Dendritic cell treated with granulocyte-macrophage colony-stimulating factor and Interleukin-4, amounts not matched to agents 40 ng/mL and 50 ng/mL, for 4 days (primary cell): ENCODE data around the gene MYO1F.
A peak's percentile ranks its signal among the peaks of the same experiment; 100 is the strongest.

ENCODE experiments used
- H3K27ac Mint-ChIP-seq: one replicate; pipeline ENCODE4 v1.8.0; 2022; ENCODE audit warnings: mild to moderate bottlenecking, mixed read lengths
- H3K27me3 Mint-ChIP-seq: one replicate; pipeline ENCODE4 v1.8.0; 2022; ENCODE audit warnings: mild to moderate bottlenecking, mixed read lengths
- H3K36me3 Mint-ChIP-seq: one replicate; pipeline ENCODE4 v1.8.0; 2022; ENCODE audit warnings: low read depth, mixed read lengths
- H3K4me1 Mint-ChIP-seq: one replicate; pipeline ENCODE4 v1.8.0; 2022; ENCODE audit warnings: low read depth, mixed read lengths
- H3K4me3 Mint-ChIP-seq: one replicate; pipeline ENCODE4 v1.8.0; 2022; ENCODE audit warnings: mild to moderate bottlenecking, moderate library complexity, mixed read lengths
- H3K9me3 Mint-ChIP-seq: one replicate; pipeline ENCODE4 v1.8.0; 2022; ENCODE audit warnings: mixed read lengths
- intact Hi-C: fragments of 100-400 bp; cut with micrococcal nuclease; formaldehyde crosslinking; loops from one replicate; pipeline ENCODE4 v1.15.0; 2022

The MYO1F gene

DNA sequence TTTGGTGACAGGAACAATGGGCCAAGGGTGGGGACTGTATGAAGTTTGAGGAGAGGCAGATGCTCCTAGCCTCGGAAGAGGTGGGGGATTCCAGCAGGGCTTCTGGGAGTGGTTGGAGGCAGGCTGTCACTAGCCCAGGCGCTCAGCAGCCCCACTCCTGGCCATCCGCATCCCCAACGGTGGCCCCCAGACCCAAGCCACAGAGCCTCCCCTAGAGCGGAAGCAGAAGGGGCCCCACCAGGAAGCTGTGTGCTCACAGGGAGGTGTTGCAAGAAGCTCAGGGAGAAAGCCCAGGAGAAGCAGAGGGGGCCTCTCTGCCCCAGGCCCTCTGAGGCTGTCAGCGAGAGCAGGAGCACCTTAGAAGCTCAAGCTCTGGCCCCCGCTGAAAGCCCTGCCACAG is 83.1 kb downstream of the MYO1F start:
- Mint-ChIP-seq H3K4me1 (peaks cover 77% of the 10 kb centered on the region), H3K36me3 (peaks cover 98% of the 10 kb centered on the region), H3K27me3 (no peaks in the 10 kb centered on the region), H3K27ac (peak overlapping the region; percentile 37), H3K9me3 (no peaks in the 10 kb centered on the region), H3K4me3 (no peak overlapping the region)
- intact Hi-C loops: no loop called here

DNA sequence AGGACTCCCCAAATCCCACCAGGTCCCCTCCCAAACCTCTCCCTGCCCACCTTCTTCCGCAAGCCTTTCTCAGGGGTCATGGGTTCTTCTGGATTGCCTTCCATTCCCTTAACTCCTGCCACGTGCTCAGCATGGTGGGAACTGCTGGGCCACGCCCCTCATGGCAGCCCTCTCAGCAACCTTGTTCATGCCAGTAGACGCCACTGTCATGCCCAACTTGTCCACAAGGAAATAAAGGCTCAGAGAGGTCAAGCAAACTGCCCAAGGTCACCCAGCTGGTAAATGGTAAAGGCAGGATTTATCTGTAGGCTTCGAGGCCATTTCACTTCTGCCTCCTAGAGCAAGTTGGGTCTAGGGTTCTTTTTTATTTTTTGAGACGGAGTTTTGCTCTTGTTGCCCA is 85.7 kb downstream of the MYO1F start:
- peak overlapping the region; percentile 87 for H3K27ac Mint-ChIP-seq
- H3K36me3 Mint-ChIP-seq: peaks cover 98% of the 10 kb centered on the region
- H3K9me3 Mint-ChIP-seq: no peaks in the 10 kb centered on the region
- no peak overlapping the region for H3K4me3 Mint-ChIP-seq
- peaks cover 82% of the 10 kb centered on the region for H3K4me1 Mint-ChIP-seq
- intact Hi-C loops: no loop called here
- H3K27me3 Mint-ChIP-seq: no peaks in the 10 kb centered on the region

DNA sequence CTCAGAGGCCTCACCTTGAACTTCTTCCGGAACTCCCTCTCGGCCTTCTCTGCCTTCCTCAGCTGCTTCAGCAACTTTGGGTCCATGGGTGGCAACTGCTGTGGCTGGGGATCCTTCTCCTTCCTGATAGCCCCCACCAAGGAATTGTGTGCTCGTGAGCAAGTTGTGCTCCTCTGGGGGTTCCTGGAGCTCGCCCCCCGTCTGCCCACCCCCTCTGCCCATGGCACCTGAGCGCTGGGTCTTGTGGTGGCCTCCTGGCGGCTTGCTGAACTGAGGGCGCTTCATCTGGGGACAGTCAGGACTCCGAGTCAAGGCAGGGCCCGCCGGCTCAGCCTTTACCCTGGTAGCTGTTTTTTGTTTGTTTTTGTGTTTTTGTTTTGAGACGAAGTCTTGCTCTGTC is 86.4 kb downstream of the MYO1F start:
- Mint-ChIP-seq H3K27me3 (no peaks in the 10 kb centered on the region), H3K36me3 (peaks cover 98% of the 10 kb centered on the region), H3K27ac (peak overlapping the region; percentile 87), H3K4me1 (peaks cover 84% of the 10 kb centered on the region), H3K9me3 (no peaks in the 10 kb centered on the region), H3K4me3 (no peak overlapping the region)
- intact Hi-C loops: no loop called here

DNA sequence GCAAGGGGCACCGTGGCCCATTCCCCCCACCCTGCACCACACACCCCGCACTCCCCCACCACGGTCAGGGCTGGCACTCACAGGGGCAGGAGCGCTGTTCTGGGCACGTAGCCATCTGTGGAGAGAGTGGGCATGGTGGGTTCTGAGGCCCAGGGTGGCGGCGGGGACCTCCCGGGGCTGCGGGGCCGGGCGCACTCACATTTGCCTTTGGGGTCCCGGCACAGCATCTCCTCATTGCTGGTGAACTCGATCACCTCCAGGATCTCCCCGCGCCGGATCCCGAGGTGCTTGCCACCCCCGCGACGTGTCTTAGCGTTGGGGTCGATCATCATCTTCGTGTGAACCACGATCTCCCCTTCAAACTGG is 86.9 kb downstream of the MYO1F start:
- Mint-ChIP-seq H3K36me3 (peaks cover 98% of the 10 kb centered on the region), H3K4me3 (no peak overlapping the region), H3K9me3 (no peaks in the 10 kb centered on the region), H3K27me3 (no peaks in the 10 kb centered on the region), H3K27ac (peak overlapping the region; percentile 87), H3K4me1 (peaks cover 84% of the 10 kb centered on the region)
- intact Hi-C loops: no loop called here

DNA sequence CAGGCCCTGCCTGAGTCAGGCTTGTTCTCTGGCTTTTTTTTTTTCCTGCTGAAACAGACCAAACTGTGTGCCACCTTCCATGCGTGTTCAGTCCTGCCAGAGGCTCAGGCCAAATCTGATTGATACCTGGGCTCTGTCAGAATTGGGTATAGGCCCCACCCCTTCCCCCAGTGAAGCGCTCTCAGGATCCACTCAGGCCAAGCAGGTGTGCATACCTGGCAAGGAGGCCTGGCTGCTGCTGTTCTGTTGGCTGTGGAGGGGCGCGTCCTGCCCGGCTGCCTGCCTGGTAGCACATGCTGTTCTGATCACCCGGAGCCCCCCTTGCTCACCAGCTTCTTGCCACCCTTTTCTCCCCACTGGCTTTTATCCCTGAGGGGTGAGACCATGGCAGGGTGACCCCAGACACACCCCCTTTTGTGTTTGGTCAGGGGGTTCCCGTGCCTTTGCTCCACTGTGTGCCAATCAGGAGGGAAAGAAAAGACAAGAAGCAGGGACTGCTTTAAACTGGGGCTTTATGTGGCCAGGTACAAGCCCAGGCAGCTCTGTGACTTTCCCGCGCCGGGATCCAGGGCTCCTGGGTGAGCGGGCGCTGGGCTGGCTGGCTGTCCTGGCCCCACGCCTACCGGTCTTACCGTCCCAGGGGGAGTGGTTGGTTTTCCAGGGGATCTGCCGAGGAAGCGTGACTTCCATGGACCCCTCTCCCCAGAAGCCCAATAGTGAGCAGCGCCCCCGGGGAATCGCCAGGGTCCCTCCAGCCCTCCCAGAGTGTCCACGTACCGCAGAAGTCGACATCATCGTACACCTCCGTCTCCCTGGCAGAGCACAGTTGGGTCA is 87.5 kb downstream of the MYO1F start:
- H3K4me1 Mint-ChIP-seq: peaks cover 84% of the 10 kb centered on the region
- H3K36me3 Mint-ChIP-seq: peaks cover 98% of the 10 kb centered on the region
- H3K9me3 Mint-ChIP-seq: no peaks in the 10 kb centered on the region
- H3K27me3 Mint-ChIP-seq: no peaks in the 10 kb centered on the region
- intact Hi-C loops: no loop called here
- H3K27ac Mint-ChIP-seq: peak overlapping the region; percentile 87
- no peak overlapping the region for H3K4me3 Mint-ChIP-seq

DNA sequence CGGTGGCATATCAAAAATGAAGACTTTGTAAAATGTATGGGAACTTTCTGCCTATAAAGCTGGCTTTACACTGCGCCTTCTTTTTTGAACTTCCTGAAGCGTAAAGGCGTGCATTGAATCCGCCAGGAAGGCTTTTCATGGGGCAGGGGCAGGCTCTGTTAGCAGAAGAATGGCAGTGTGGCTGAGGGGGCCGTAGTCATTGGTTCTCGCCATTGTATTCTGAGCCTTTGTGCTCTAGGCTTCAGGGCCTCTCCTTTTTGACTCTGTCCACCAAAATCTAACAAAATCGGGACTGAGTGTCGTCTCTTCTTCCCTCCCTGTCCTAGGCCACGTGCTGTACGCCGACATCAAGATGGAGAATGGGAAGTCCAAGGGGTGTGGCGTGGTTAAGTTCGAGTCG is 88.9 kb downstream of the MYO1F start:
- Mint-ChIP-seq H3K36me3 (peaks cover 98% of the 10 kb centered on the region), H3K9me3 (no peaks in the 10 kb centered on the region), H3K4me1 (peaks cover 86% of the 10 kb centered on the region), H3K27ac (peak overlapping the region; percentile 87), H3K4me3 (no peak overlapping the region), H3K27me3 (no peaks in the 10 kb centered on the region)
- intact Hi-C loops: no loop called here

DNA sequence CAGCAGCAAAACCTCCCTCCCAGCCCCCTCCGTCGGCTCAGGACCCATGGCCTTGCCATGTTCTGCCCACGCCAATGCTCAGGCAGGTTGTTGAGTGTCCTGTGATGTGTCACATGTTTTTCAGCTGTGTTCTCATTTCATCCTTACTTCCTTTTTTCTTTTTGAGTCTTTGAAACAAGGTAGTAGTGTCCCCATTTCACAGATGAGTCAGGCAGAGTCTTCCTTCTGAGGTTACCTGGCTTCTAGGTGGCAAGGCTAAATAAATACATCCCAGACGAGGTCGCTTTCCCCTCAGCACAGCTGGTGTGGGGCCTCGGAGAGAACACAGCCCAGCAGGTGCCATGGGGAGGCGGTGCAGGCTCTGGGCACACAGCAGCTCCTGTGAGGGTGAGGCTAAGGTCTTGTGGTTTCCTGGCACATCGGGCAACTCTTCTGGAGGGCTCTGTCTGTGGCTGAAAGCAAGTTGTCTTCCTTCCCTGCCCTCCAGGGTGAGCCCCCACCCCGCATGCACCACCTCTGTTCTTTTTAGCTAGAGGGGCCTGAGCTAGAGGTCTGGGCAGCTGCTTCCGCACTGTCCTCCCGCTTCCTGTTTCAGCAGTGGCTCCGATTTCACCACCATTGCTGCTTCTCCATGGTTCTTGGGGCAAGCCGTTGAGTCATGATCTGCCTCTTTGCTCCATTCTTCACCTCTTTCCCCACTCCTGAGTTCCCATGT is 89.9 kb downstream of the MYO1F start:
- Mint-ChIP-seq H3K9me3 (no peaks in the 10 kb centered on the region), H3K27me3 (no peaks in the 10 kb centered on the region), H3K4me1 (peaks cover 92% of the 10 kb centered on the region), H3K4me3 (peak overlapping the region; percentile 50), H3K27ac (peak overlapping the region; percentile 87), H3K36me3 (peaks cover 98% of the 10 kb centered on the region)
- intact Hi-C loops: no loop called here

DNA sequence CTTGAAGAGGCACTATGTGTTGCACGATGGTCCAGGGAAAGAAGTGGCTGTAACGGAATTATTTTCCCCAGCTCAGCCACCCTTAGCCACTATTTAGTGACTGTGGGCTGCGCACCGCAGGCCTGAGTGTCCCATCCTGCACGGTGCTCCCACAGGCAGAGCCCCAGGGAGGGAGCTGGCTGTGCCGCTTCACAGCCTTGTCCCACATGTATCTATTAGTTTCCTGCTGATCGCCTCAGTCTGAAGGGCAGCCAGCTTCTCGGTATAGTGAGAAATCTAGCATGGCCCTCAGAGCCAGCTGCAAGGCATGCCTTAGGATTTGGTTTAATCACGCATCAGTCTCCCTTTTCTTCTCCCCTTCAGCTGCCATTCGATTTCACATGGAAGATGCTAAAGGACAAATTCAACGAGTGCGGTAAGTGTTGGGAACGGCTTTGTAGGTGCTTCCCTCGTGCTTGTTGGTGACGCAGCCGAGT is 90.5 kb downstream of the MYO1F start:
- peak overlapping the region; percentile 87 for H3K27ac Mint-ChIP-seq
- H3K4me3 Mint-ChIP-seq: peak overlapping the region; percentile 4
- no peaks in the 10 kb centered on the region for H3K27me3 Mint-ChIP-seq
- H3K36me3 Mint-ChIP-seq: peaks cover 100% of the 10 kb centered on the region
- intact Hi-C loops: no loop called here
- peaks cover 95% of the 10 kb centered on the region for H3K4me1 Mint-ChIP-seq
- no peaks in the 10 kb centered on the region for H3K9me3 Mint-ChIP-seq

DNA sequence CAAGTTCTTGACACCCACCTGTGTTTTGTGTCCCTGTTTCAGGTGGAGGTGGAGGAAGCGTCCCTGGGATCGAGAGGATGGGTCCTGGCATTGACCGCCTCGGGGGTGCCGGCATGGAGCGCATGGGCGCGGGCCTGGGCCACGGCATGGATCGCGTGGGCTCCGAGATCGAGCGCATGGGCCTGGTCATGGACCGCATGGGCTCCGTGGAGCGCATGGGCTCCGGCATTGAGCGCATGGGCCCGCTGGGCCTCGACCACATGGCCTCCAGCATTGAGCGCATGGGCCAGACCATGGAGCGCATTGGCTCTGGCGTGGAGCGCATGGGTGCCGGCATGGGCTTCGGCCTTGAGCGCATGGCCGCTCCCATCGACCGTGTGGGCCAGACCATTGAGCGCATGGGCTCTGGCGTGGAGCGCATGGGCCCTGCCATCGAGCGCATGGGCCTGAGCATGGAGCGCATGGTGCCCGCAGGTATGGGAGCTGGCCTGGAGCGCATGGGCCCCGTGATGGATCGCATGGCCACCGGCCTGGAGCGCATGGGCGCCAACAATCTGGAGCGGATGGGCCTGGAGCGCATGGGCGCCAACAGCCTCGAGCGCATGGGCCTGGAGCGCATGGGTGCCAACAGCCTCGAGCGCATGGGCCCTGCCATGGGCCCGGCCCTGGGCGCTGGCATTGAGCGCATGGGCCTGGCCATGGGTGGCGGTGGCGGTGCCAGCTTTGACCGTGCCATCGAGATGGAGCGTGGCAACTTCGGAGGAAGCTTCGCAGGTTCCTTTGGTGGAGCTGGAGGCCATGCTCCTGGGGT is 91.5 kb downstream of the MYO1F start:
- Mint-ChIP-seq H3K4me1 (peaks cover 95% of the 10 kb centered on the region), H3K36me3 (peaks cover 100% of the 10 kb centered on the region), H3K27me3 (no peaks in the 10 kb centered on the region), H3K27ac (peak overlapping the region; percentile 87), H3K9me3 (no peaks in the 10 kb centered on the region), H3K4me3 (no peak overlapping the region)
- intact Hi-C loops: no loop called here

DNA sequence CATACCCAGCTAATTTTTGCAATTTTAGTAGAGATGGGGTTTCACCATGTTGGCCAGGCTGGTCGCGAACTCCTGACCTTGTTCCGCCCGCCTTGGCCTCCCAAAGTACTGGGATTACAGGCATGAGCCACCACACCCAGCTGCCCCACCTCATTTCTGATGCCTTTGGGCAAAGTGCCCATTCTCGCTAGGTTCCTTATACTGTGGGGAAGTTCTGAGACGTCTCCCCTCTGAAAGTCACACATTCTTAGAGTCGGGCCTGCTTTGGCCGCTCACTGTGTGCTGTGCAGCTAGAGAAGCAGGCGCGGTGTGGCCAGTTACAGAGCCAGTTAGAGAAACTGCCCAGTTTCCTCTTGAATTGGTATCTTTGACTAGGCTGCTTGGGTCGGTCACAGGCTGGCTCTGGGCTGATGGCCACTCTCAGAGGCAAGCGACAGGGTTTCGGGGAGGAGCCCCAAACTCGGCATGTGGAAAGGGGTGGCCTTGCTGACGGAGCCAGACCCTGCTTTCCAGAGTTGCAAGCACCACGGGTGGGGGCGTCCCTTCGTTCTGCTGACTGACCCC is 92.8 kb downstream of the MYO1F start:
- H3K27me3 Mint-ChIP-seq: no peaks in the 10 kb centered on the region
- intact Hi-C loops: no loop called here
- peaks cover 85% of the 10 kb centered on the region for H3K4me1 Mint-ChIP-seq
- H3K27ac Mint-ChIP-seq: peak overlapping the region; percentile 86
- H3K36me3 Mint-ChIP-seq: peaks cover 96% of the 10 kb centered on the region
- no peaks in the 10 kb centered on the region for H3K9me3 Mint-ChIP-seq
- H3K4me3 Mint-ChIP-seq: peak overlapping the region; percentile 4

DNA sequence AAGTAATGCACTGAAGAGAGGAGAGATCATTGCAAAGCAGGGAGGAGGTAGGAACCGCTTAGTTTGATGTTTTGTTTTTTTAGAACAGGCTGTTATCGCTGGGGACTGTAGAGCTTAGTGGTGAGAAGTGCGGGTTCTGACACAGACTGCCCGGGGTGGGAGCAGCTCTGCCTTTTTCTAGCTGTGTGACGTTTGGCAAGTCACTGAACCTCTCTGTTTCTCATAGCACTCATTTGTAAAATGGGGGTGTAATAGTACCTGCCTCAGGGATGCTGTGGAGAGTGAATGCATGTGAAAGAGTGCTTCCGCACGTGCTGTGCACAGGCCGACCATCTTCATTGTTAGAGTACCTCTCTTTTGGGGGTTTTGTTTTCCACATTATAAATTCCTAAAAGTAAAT is 94.1 kb downstream of the MYO1F start:
- intact Hi-C loops: no loop called here
- H3K27me3 Mint-ChIP-seq: no peaks in the 10 kb centered on the region
- no peaks in the 10 kb centered on the region for H3K9me3 Mint-ChIP-seq
- H3K4me3 Mint-ChIP-seq: no peak overlapping the region
- peaks cover 80% of the 10 kb centered on the region for H3K4me1 Mint-ChIP-seq
- H3K27ac Mint-ChIP-seq: peak overlapping the region; percentile 58
- H3K36me3 Mint-ChIP-seq: peaks cover 96% of the 10 kb centered on the region

DNA sequence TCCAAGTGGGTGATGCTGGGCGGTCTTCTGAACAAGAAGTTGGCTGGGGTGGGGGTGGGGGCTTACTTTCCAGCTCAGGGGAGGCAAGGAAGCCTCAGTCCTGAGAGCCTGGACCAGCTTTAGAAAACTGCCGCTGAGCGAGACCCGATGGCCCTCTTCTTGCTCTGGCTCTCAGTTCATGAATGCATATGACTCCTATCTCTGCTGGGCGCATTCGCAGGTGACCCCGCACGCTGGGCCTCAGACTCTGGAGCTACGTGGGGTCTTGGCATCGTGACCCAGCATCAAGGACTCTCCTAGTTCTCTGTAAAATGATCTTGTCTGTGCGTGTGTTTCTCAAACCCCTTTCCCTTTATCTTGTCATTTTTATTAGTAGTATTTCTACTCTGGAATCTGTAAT is 94.5 kb downstream of the MYO1F start:
- H3K27me3 Mint-ChIP-seq: no peaks in the 10 kb centered on the region
- H3K9me3 Mint-ChIP-seq: no peaks in the 10 kb centered on the region
- H3K4me1 Mint-ChIP-seq: peaks cover 80% of the 10 kb centered on the region
- peak overlapping the region; percentile 58 for H3K27ac Mint-ChIP-seq
- intact Hi-C loops: no loop called here
- peaks cover 96% of the 10 kb centered on the region for H3K36me3 Mint-ChIP-seq
- H3K4me3 Mint-ChIP-seq: no peak overlapping the region

DNA sequence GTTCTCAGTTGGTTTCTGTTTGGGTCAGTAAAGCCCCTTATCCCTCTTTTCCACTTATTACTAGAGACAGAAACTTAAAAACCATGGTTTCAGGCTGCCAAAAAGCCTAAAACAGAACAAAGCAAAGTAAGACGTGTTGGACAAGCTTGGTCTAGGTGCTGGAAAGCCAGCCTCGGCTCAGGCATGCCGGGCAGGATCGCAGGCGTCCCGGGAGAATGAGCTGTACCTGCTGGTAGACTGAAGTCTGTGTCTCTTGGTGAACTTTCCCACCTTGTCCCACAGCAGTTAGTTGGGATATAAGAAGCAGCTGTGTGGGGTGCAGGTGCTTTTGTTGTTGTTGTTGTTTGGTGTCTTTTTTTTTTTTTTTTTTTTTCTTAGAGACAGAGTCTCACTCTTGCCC is 95.6 kb downstream of the MYO1F start:
- H3K4me3 Mint-ChIP-seq: no peak overlapping the region
- intact Hi-C loops: no loop called here
- H3K4me1 Mint-ChIP-seq: peaks cover 71% of the 10 kb centered on the region
- H3K27ac Mint-ChIP-seq: no peak overlapping the region
- H3K27me3 Mint-ChIP-seq: no peaks in the 10 kb centered on the region
- peaks cover 96% of the 10 kb centered on the region for H3K36me3 Mint-ChIP-seq
- no peaks in the 10 kb centered on the region for H3K9me3 Mint-ChIP-seq

DNA sequence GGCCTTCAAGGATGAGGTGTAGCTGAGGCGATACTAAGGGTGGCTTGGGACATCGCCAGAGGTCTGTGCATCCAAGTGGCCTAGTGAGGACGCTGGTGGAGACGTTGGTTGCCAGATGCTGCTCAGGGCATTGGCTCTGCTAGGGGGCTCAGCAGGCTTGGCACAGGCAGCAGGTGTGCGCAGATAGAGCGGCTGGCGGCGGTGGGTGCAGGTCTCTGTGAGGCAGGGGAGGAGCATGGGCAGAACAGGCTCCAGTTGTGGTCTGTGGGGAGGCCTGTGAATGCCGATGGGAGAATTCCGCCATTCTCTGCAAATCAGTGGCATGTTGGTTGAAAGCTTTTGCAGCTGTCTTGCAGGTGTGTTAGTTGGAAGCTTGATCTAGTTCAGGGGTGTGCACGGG is 96.0 kb downstream of the MYO1F start:
- H3K9me3 Mint-ChIP-seq: no peaks in the 10 kb centered on the region
- no peaks in the 10 kb centered on the region for H3K27me3 Mint-ChIP-seq
- intact Hi-C loops: no loop called here
- peaks cover 69% of the 10 kb centered on the region for H3K4me1 Mint-ChIP-seq
- H3K4me3 Mint-ChIP-seq: no peak overlapping the region
- no peak overlapping the region for H3K27ac Mint-ChIP-seq
- H3K36me3 Mint-ChIP-seq: peaks cover 96% of the 10 kb centered on the region
